Measurements from ENCODE around the gene MAGEB3.

Gene MAGEB3

GRCh38 chrX:30280428-30280827, 50.0 kb downstream of the MAGEB3 start:
- no peak for DNase-seq (ENCODE audit: low read depth, low spot score)

- DNase-seq (ENCODE audit: low read depth, low spot score), result no peak
Measured at GRCh38 chrX:30282527-30282926, 52.1 kb downstream of the MAGEB3 start.

GRCh38 chrX:30283456-30284200, 53.2 kb downstream of the MAGEB3 start:
- no peak for DNase-seq (ENCODE audit: low read depth, low spot score)

Data from smooth muscle cell of the brain vasculature (primary cell).